Upper lobe of right lung (tissue), 1 donor: ENCODE measurements around the gene NKX2-3. TPM values are rescaled to one million over a fixed set of nuclear protein-coding genes. Genes with fewer than 3 reads are reported as not detected.

Source experiments
- ATAC-seq: fragments of 200-7000 bp; cut with Tn5 transposase; one replicate; pipeline ENCODE4 v1.9.1; 2020; ENCODE audit warnings: mild to moderate bottlenecking, moderate library complexity
- DNase-seq: peaks from one replicate; pipeline ENCODE4 v3.0.0-alpha.2; 2020
- H3K27ac ChIP-seq: fragments of 200-600 bp; one replicate; pipeline ENCODE4 v1.8.0; 2022
- H3K27me3 ChIP-seq: fragments of 200-600 bp; one replicate; pipeline ENCODE4 v1.8.0; 2022; ENCODE audit warnings: mild to moderate bottlenecking
- H3K36me3 ChIP-seq: fragments of 200-600 bp; one replicate; pipeline ENCODE4 v1.8.0; 2022
- H3K4me1 ChIP-seq: fragments of 200-600 bp; one replicate; pipeline ENCODE4 v1.8.0; 2022
- H3K4me3 ChIP-seq: fragments of 200-600 bp; one replicate; pipeline ENCODE4 v1.8.0; 2022; ENCODE audit warnings: mild to moderate bottlenecking
- H3K9me3 ChIP-seq: fragments of 200-600 bp; one replicate; pipeline ENCODE4 v1.8.0; 2022
- CTCF ChIP-seq: fragments of 200-600 bp; IDR thresholded peaks from one replicate; pipeline ENCODE4 v1.8.0; 2022; ENCODE audit warnings: antibody characterized with exemption
- intact Hi-C: fragments of 100-400 bp; cut with DNase I; formaldehyde crosslinking; loops from one replicate; pipeline ENCODE4 v1.11.0; 2022
- total RNA-seq: library from RNA; stranded (reverse); fragmentation: NEBNext Ultra II Directional; extraction: Animal tissue kit (Norgen Biotek cat#: 25700); gene quantifications from one replicate; pipeline ENCODE4 v1.2.1, GENCODE V29; 2021
- donor health status: DM: no; HTN: yes; CAD: no; lungs with severe emphysema.

The NKX2-3 gene
- total RNA-seq, 1 donor from 2014 or later, result 0.26 TPM

GRCh38 chr10:99529591-99530107 lies 3.1 kb upstream of the NKX2-3 start:
- no peak for ATAC-seq
- Histone ChIP-seq H3K4me3 (no peak overlapping the region), H3K27me3 (peaks cover 100% of the 10 kb centered on the region), H3K4me1 (peaks cover 13% of the 10 kb centered on the region), H3K9me3 (no peaks in the 10 kb centered on the region), H3K36me3 (no peaks in the 10 kb centered on the region), H3K27ac (no peak overlapping the region)
- no peak for TF ChIP-seq CTCF
- no peak for DNase-seq
- intact Hi-C loops, result no loop called here

GRCh38 chr10:99530108-99531025 lies 2.4 kb upstream of the NKX2-3 start:
- H3K4me1 ChIP-seq, result peaks cover 17% of the 10 kb centered on the region
- H3K27me3 ChIP-seq, result peaks cover 100% of the 10 kb centered on the region
- ATAC-seq (no peak), DNase-seq (no peak)
- no peak overlapping the region for H3K4me3 ChIP-seq
- no peaks in the 10 kb centered on the region for H3K36me3 ChIP-seq
- TF ChIP-seq CTCF, result no peak
- intact Hi-C loops, result no loop called here
- H3K27ac ChIP-seq, result no peak overlapping the region
- no peaks in the 10 kb centered on the region for H3K9me3 ChIP-seq

GRCh38 chr10:99531026-99531695 lies 1.6 kb upstream of the NKX2-3 start:
- intact Hi-C loops, result no loop called here

GRCh38 chr10:99531696-99532593 lies 797 bp upstream of the NKX2-3 start:
- H3K36me3 ChIP-seq, result no peaks in the 10 kb centered on the region
- no peak overlapping the region for H3K4me3 ChIP-seq
- H3K27ac ChIP-seq, result no peak overlapping the region
- H3K4me1 ChIP-seq, result peaks cover 29% of the 10 kb centered on the region
- H3K27me3 ChIP-seq, result peaks cover 100% of the 10 kb centered on the region
- H3K9me3 ChIP-seq, result no peaks in the 10 kb centered on the region
- ATAC-seq (no peak), DNase-seq (no peak)
- intact Hi-C loops, result no loop called here
- no peak for TF ChIP-seq CTCF

More at GRCh38 chr10:99531026-99531695, 1.6 kb upstream of the NKX2-3 start:
- H3K9me3 ChIP-seq, result no peaks in the 10 kb centered on the region
- no peak for DNase-seq
- no peak for TF ChIP-seq CTCF
- H3K4me1 ChIP-seq, result peaks cover 24% of the 10 kb centered on the region
- H3K4me3 ChIP-seq, result no peak overlapping the region
- H3K27ac ChIP-seq, result no peak overlapping the region
- no peaks in the 10 kb centered on the region for H3K36me3 ChIP-seq
- ATAC-seq, result no peak
- peaks cover 100% of the 10 kb centered on the region for H3K27me3 ChIP-seq
